H9 (cell line): Measurements from ENCODE around the gene KCNIP1. TPM values are rescaled to one million over a fixed set of nuclear protein-coding genes. Genes with fewer than 3 reads are reported as not detected.

Experiments used
- DNase-seq: peaks from one replicate; pipeline ENCODE4 v3.0.0-alpha.2; 2017
- H2AFZ ChIP-seq: one replicate; pipeline ENCODE4 v1.6.1; 2013; ENCODE audit warnings: mild to moderate bottlenecking, low read length, control low read depth, moderate library complexity
- H2AK5ac ChIP-seq: 2 replicates; pipeline ENCODE4 v1.6.1; 2013; ENCODE audit warnings: low read length, control low read depth, mixed read lengths; ENCODE audit not compliant: insufficient read length
- H2BK120ac ChIP-seq: one replicate; pipeline ENCODE4 v1.6.1; 2013; ENCODE audit warnings: low read depth, mild to moderate bottlenecking, low read length, control low read depth, inconsistent platforms; ENCODE audit not compliant: poor library complexity, severe bottlenecking
- H2BK12ac ChIP-seq: 2 replicates; pipeline ENCODE4 v1.6.1; 2013; ENCODE audit warnings: low read length, control low read depth, mixed read lengths, low read depth; ENCODE audit not compliant: insufficient read length
- H2BK15ac ChIP-seq: 2 replicates; pipeline ENCODE4 v1.6.1; 2013; ENCODE audit warnings: low read depth, low read length, control low read depth
- H2BK20ac ChIP-seq: one replicate; pipeline ENCODE4 v1.6.1; 2013; ENCODE audit warnings: low read depth, mild to moderate bottlenecking, low read length, control low read depth, inconsistent platforms; ENCODE audit not compliant: poor library complexity, severe bottlenecking
- H2BK5ac ChIP-seq: 2 replicates; pipeline ENCODE4 v1.6.1; 2013; ENCODE audit warnings: low read length, control low read depth, mixed read lengths; ENCODE audit not compliant: insufficient read length
- H3K14ac ChIP-seq: 2 replicates; pipeline ENCODE4 v1.6.1; 2013; ENCODE audit warnings: low read length, control low read depth; ENCODE audit not compliant: insufficient read depth
- H3K18ac ChIP-seq: 2 replicates; pipeline ENCODE4 v1.6.1; 2013; ENCODE audit warnings: low read depth, mild to moderate bottlenecking, mixed read lengths, low read length, control low read depth; ENCODE audit not compliant: insufficient read length
- H3K23ac ChIP-seq: 2 replicates; pipeline ENCODE4 v1.6.1; 2013; ENCODE audit warnings: low read length, control low read depth, mixed read lengths, low read depth; ENCODE audit not compliant: insufficient read length
- H3K23me2 ChIP-seq: 2 replicates; pipeline ENCODE4 v1.6.1; 2013; ENCODE audit warnings: low read depth, mild to moderate bottlenecking, mixed read lengths, low read length, control low read depth; ENCODE audit not compliant: insufficient read length, poor library complexity, severe bottlenecking
- H3K27ac ChIP-seq: 2 replicates; pipeline ENCODE4 v1.5.1; 2013; ENCODE audit warnings: low read length, control low read depth, mixed read lengths, low read depth; ENCODE audit not compliant: insufficient read length
- H3K27me3 ChIP-seq: 2 replicates; pipeline ENCODE4 v1.6.1; 2013; ENCODE audit warnings: low read length, control low read depth, inconsistent platforms; ENCODE audit not compliant: insufficient read depth
- H3K4ac ChIP-seq: 2 replicates; pipeline ENCODE4 v1.6.1; 2013; ENCODE audit warnings: low read depth, mild to moderate bottlenecking, control low read depth, inconsistent platforms, low read length, moderate library complexity
- H3K4me1 ChIP-seq: 2 replicates; pipeline ENCODE4 v1.6.1; 2013; ENCODE audit warnings: low read length, control low read depth, inconsistent platforms; ENCODE audit not compliant: insufficient read depth
- H3K4me2 ChIP-seq: 2 replicates; pipeline ENCODE4 v1.6.1; 2013; ENCODE audit warnings: low read length, control low read depth, mixed read lengths; ENCODE audit not compliant: insufficient read length, insufficient read depth
- H3K56ac ChIP-seq: 2 replicates; pipeline ENCODE4 v1.6.1; 2013; ENCODE audit warnings: low read depth, mild to moderate bottlenecking, mixed read lengths, low read length, control low read depth; ENCODE audit not compliant: insufficient read length
- H3K79me1 ChIP-seq: 2 replicates; pipeline ENCODE4 v1.6.1; 2013; ENCODE audit warnings: low read depth, mild to moderate bottlenecking, moderate library complexity, low read length, control low read depth, inconsistent platforms; ENCODE audit not compliant: insufficient read depth, poor library complexity, severe bottlenecking
- H3K79me2 ChIP-seq: 2 replicates; pipeline ENCODE4 v1.6.1; 2013; ENCODE audit warnings: low read length, control low read depth, inconsistent platforms; ENCODE audit not compliant: insufficient read depth
- H3K9ac ChIP-seq: 2 replicates; pipeline ENCODE4 v1.6.1; 2013; ENCODE audit warnings: low read length, control low read depth, mixed read lengths; ENCODE audit not compliant: insufficient read length; ENCODE audit errors: extremely low read depth
- H3K9me3 ChIP-seq: one replicate; pipeline ENCODE4 v1.6.1; 2013; ENCODE audit warnings: low read depth, low read length, inconsistent platforms; ENCODE audit not compliant: control insufficient read depth
- H3T11ph ChIP-seq: one replicate; pipeline ENCODE4 v1.6.1; 2013; ENCODE audit warnings: mild to moderate bottlenecking, low read length, control low read depth, inconsistent platforms
- H4K20me1 ChIP-seq: one replicate; pipeline ENCODE4 v1.6.1; 2013; ENCODE audit not compliant: control insufficient read depth, insufficient read length, insufficient read depth
- H4K5ac ChIP-seq: 2 replicates; pipeline ENCODE4 v1.6.1; 2013; ENCODE audit warnings: low read depth, mild to moderate bottlenecking, mixed read lengths, low read length, control low read depth; ENCODE audit not compliant: insufficient read length
- H4K8ac ChIP-seq: replicated peaks from 2 replicates; pipeline ENCODE4 v1.6.1; 2013; ENCODE audit warnings: low read length, control low read depth, mixed read lengths, low read depth; ENCODE audit not compliant: insufficient read length
- H4K91ac ChIP-seq: 2 replicates; pipeline ENCODE4 v1.6.1; 2013; ENCODE audit warnings: low read depth, mild to moderate bottlenecking, moderate library complexity, mixed read lengths, low read length, control low read depth; ENCODE audit not compliant: insufficient read length
- H3K27ac Mint-ChIP-seq, 3 experiments: 2 replicates in 2 of 3; 3 replicates in 1 of 3; pipeline ENCODE4 v1.8.0; 2020 to 2021; ENCODE audit warnings: mixed read lengths in 3 of 3, mild to moderate bottlenecking in 1 of 3, moderate library complexity in 1 of 3
- H3K27me3 Mint-ChIP-seq: 2 replicates; pipeline ENCODE4 v1.8.0; 2021; ENCODE audit warnings: low read depth, mild to moderate bottlenecking, moderate library complexity, mixed read lengths
- H3K36me3 Mint-ChIP-seq, 3 experiments: 2 replicates in 2 of 3; 3 replicates in 1 of 3; pipeline ENCODE4 v1.8.0; 2020 to 2021; ENCODE audit warnings: low read depth in 3 of 3, mixed read lengths in 3 of 3; ENCODE audit not compliant: insufficient read depth in 1 of 3
- H3K4me1 Mint-ChIP-seq, 2 experiments: 2 replicates each; pipeline ENCODE4 v1.8.0; 2020; ENCODE audit warnings: mixed read lengths in 2 of 2
- H3K4me3 Mint-ChIP-seq, 2 experiments: 2 replicates in 1 of 2; 3 replicates in 1 of 2; pipeline ENCODE4 v1.8.0; 2020 to 2021; ENCODE audit warnings: mild to moderate bottlenecking in 2 of 2, mixed read lengths in 2 of 2, moderate library complexity in 1 of 2
- H3K9me3 Mint-ChIP-seq, 2 experiments: 2 replicates in 1 of 2; 3 replicates in 1 of 2; pipeline ENCODE4 v1.8.0; 2020; ENCODE audit warnings: mild to moderate bottlenecking in 2 of 2, mixed read lengths in 2 of 2, moderate library complexity in 1 of 2
- CTCF ChIP-seq: fragments of 200-600 bp; sonication (generic); conservative IDR thresholded peaks from 3 replicates; pipeline ENCODE4 v1.8.0; 2021; ENCODE audit warnings: antibody characterized with exemption, mild to moderate bottlenecking
- WGBS: extraction: QIAGEN DNeasy Blood & Tissue Kit; methylation state at CpG from one replicate; pipeline ENCODE4 v1.1.7; 2013; ENCODE audit warnings: missing lambda C conversion rate, low lambda C conversion rate, mixed read lengths; ENCODE audit not compliant: insufficient read length; ENCODE audit errors: extremely low coverage; 5-methylcytosine and 5-hydroxymethylcytosine counted together
- total RNA-seq: library from RNA; stranded (reverse); gene quantifications from 2 replicates; pipeline ENCODE4 v1.2.1, GENCODE V29; 2021

Gene KCNIP1
- total RNA-seq, 1 experiment from 2014 or later = 0.63 TPM

GRCh38 chr5:170612256-170612678 is 108.4 kb downstream of the KCNIP1 start:
- Mint-ChIP-seq H3K27ac (peak overlapping the region in 2 of 3 experiments; percentile 12 to 75; a peak in 4 of 7 replicates), H3K36me3 (no peaks in the 10 kb centered on the region), H3K4me3 (peak overlapping the region in 1 of 2 experiments; percentile 45; a peak in 2 of 5 replicates), H3K27me3 (peaks cover 22% of the 10 kb centered on the region), H3K9me3 (no peaks in the 10 kb centered on the region), H3K4me1 (peaks cover 40 to 46% of the 10 kb centered on the region in 2 experiments)
- Histone ChIP-seq H2BK20ac (no peak overlapping the region), H3K9me3 (no peaks in the 10 kb centered on the region), H3K79me1 (no peaks in the 10 kb centered on the region), H2BK12ac (no peak overlapping the region), H4K8ac (no peak overlapping the region), H3K23me2 (no peaks in the 10 kb centered on the region), H2AK5ac (no peak overlapping the region), H3K4ac (no peak overlapping the region), H4K91ac (no peak overlapping the region), H3K56ac (no peak overlapping the region), H4K5ac (no peak overlapping the region), H3K27me3 (no peaks in the 10 kb centered on the region; the same call in 1 of the 2 replicates), H3K14ac (no peak overlapping the region), H2BK5ac (no peak overlapping the region), H2BK120ac (no peak overlapping the region), H2AFZ (no peak overlapping the region), H3K79me2 (no peaks in the 10 kb centered on the region), H3K27ac (no peak overlapping the region), H3K23ac (no peak overlapping the region), H3K18ac (no peak overlapping the region), H3K4me1 (peaks cover 16% of the 10 kb centered on the region), H2BK15ac (no peak overlapping the region), H3K9ac (no peak overlapping the region), H3T11ph (no peak overlapping the region), H4K20me1 (no peaks in the 10 kb centered on the region), H3K4me2 (no peak overlapping the region)
- TF ChIP-seq CTCF = no peak
- no CpG with 5 or more reads among the region's 6 CpGs for WGBS
- peak; percentile 92 for DNase-seq
